ENCODE measurements around the gene ANAPC2. TPM values are rescaled to one million over a fixed set of nuclear protein-coding genes. Genes with fewer than 3 reads are reported as not detected.

ANAPC2 gene
- 16.9 TPM for polyA plus RNA-seq (2013, experiment 1 of 2)
- polyA plus RNA-seq (2013, experiment 2 of 2) = 16.3 TPM

- WGBS, 2 donors (ENCODE audit: extremely low coverage in 2 of 2, insufficient read length in 2 of 2, insufficient replicate concordance in 1 of 2) = no CpG with 5 or more reads among the region's 98 CpGs
- peak within 1 kb of the TSS; percentile 82 for H3K14ac ChIP-seq (ENCODE audit: low read length)
- H3K4ac ChIP-seq (ENCODE audit: low read length) = peak within 1 kb of the TSS; percentile 78
Measured at GRCh38 chr9:137188490-137189296, at the start of gene ANAPC2, which contains the start of gene SSNA1. Gene ANAPC2 (minus strand): TSS chr9:137188560. CDS start chr9:137188532, 28 bp downstream. Gene SSNA1 (plus strand): TSS chr9:137188676. CDS start chr9:137188727, 51 bp downstream.

GRCh38 chr9:137236936-137237421, 48.6 kb upstream of the ANAPC2 start:
- Histone ChIP-seq H2AFZ (ENCODE audit: low read length) (no peak overlapping the region), H2BK12ac (ENCODE audit: low read length) (peak overlapping the region; percentile 73), H3K36me3 (replicated peaks in 1 of 2; ENCODE audit: control insufficient read depth in 2 of 2, insufficient read depth in 2 of 2, low read length in 2 of 2) (peaks cover 0 to 9% of the 10 kb centered on the region in 2 donors), H3K4me2 (ENCODE audit: insufficient read depth, low read length, poor library complexity, severe bottlenecking) (peak overlapping the region; percentile 14), H4K91ac (ENCODE audit: low read depth, low read length, poor library complexity) (no peak overlapping the region), H3K79me1 (ENCODE audit: low read depth, low read length) (peaks cover 15% of the 10 kb centered on the region), H3K14ac (ENCODE audit: low read length) (peak overlapping the region; percentile 56), H4K8ac (ENCODE audit: low read depth, low read length) (no peak overlapping the region), H2AK5ac (ENCODE audit: low read depth, low read length) (peak overlapping the region; percentile 100), H2BK120ac (ENCODE audit: low read depth, low read length) (no peak overlapping the region), H2BK5ac (ENCODE audit: low read length) (peak overlapping the region; percentile 97), H2BK15ac (ENCODE audit: low read length) (peak overlapping the region; percentile 98), H3K9me3 (replicated peaks in 1 of 2; ENCODE audit: control insufficient read depth in 2 of 2, insufficient read depth in 1 of 2, low read depth in 1 of 2, low read length in 2 of 2) (no peaks in the 10 kb centered on the region), H3K18ac (ENCODE audit: low read length) (peak overlapping the region; percentile 95), H3K27ac (replicated peaks; ENCODE audit: low read length) (no peak overlapping the region), H3K27me3 (ENCODE audit: control insufficient read depth in 3 of 3, insufficient read depth in 3 of 3, low read depth in 1 of 3, low read length in 3 of 3) (peaks cover 0 to 2% (median 0%) of the 10 kb centered on the region in 3 experiments), H3K4me1 (ENCODE audit: control insufficient read depth in 2 of 2, insufficient read depth in 1 of 2, low read depth in 1 of 2, low read length in 2 of 2) (peaks cover 15% of the 10 kb centered on the region in 2 donors), H3K4me3 (ENCODE audit: low read length in 2 of 2) (peak overlapping the region in 1 of 2 donors; percentile 46), H3K9ac (ENCODE audit: low read depth, low read length, poor library complexity) (peak overlapping the region; percentile 60), H3K23ac (ENCODE audit: low read depth, low read length, poor library complexity) (peak overlapping the region; percentile 89), H3K4ac (ENCODE audit: low read length) (peak overlapping the region; percentile 66)
- no CpG with 5 or more reads among the region's 11 CpGs for WGBS, 2 donors (ENCODE audit: extremely low coverage in 2 of 2, insufficient read length in 2 of 2, insufficient replicate concordance in 1 of 2)
- DNase-seq (ENCODE audit: low spot score) = no peak

More at GRCh38 chr9:137188490-137189296, at the start of gene ANAPC2, which contains the start of gene SSNA1:
- Histone ChIP-seq H3K27ac (replicated peaks; ENCODE audit: low read length) (no peak within 1 kb of the TSS), H3K79me1 (ENCODE audit: low read depth, low read length) (peaks cover 32% of the 10 kb centered on the region), H2BK12ac (ENCODE audit: low read length) (no peak within 1 kb of the TSS), H3K4me3 (ENCODE audit: low read length in 2 of 2) (peak within 1 kb of the TSS; percentile 99 to 100), H3K18ac (ENCODE audit: low read length) (peak within 1 kb of the TSS; percentile 92), H3K9ac (ENCODE audit: low read depth, low read length, poor library complexity) (peak within 1 kb of the TSS; percentile 95), H3K4me1 (ENCODE audit: control insufficient read depth in 2 of 2, insufficient read depth in 1 of 2, low read depth in 1 of 2, low read length in 2 of 2) (peaks cover 12 to 17% of the 10 kb centered on the region in 2 donors), H4K8ac (ENCODE audit: low read depth, low read length) (peak within 1 kb of the TSS; percentile 98), H3K4me2 (ENCODE audit: insufficient read depth, low read length, poor library complexity, severe bottlenecking) (peak within 1 kb of the TSS; percentile 94), H2AFZ (ENCODE audit: low read length) (peak within 1 kb of the TSS; percentile 95), H2BK5ac (ENCODE audit: low read length) (peak within 1 kb of the TSS; percentile 78), H3K23ac (ENCODE audit: low read depth, low read length, poor library complexity) (peak within 1 kb of the TSS; percentile 95), H3K27me3 (ENCODE audit: control insufficient read depth in 3 of 3, insufficient read depth in 3 of 3, low read depth in 1 of 3, low read length in 3 of 3) (peaks cover 0 to 2% (median 0%) of the 10 kb centered on the region in 3 experiments), H2BK15ac (ENCODE audit: low read length) (no peak within 1 kb of the TSS), H3K9me3 (replicated peaks in 1 of 2; ENCODE audit: control insufficient read depth in 2 of 2, insufficient read depth in 1 of 2, low read depth in 1 of 2, low read length in 2 of 2) (peaks cover 0 to 1% of the 10 kb centered on the region in 2 donors), H3K36me3 (replicated peaks in 1 of 2; ENCODE audit: control insufficient read depth in 2 of 2, insufficient read depth in 2 of 2, low read length in 2 of 2) (peaks cover 18 to 61% of the 10 kb centered on the region in 2 donors), H4K91ac (ENCODE audit: low read depth, low read length, poor library complexity) (no peak within 1 kb of the TSS), H2BK120ac (ENCODE audit: low read depth, low read length) (no peak within 1 kb of the TSS), H2AK5ac (ENCODE audit: low read depth, low read length) (peak within 1 kb of the TSS; percentile 93)
- peak; percentile 93 for DNase-seq (ENCODE audit: low spot score)

GRCh38 chr9:137236238-137236935, 48.0 kb upstream of the ANAPC2 start:
- Histone ChIP-seq H2BK12ac (ENCODE audit: low read length) (peak overlapping the region; percentile 73), H3K4me3 (ENCODE audit: low read length in 2 of 2) (peak overlapping the region in 1 of 2 donors; percentile 46), H4K91ac (ENCODE audit: low read depth, low read length, poor library complexity) (no peak overlapping the region), H2BK120ac (ENCODE audit: low read depth, low read length) (no peak overlapping the region), H3K4me2 (ENCODE audit: insufficient read depth, low read length, poor library complexity, severe bottlenecking) (peak overlapping the region; percentile 25), H3K4me1 (ENCODE audit: control insufficient read depth in 2 of 2, insufficient read depth in 1 of 2, low read depth in 1 of 2, low read length in 2 of 2) (peaks cover 15% of the 10 kb centered on the region in 2 donors), H3K9ac (ENCODE audit: low read depth, low read length, poor library complexity) (peak overlapping the region; percentile 70), H3K27ac (replicated peaks; ENCODE audit: low read length) (no peak overlapping the region), H3K23ac (ENCODE audit: low read depth, low read length, poor library complexity) (peak overlapping the region; percentile 89), H3K27me3 (ENCODE audit: control insufficient read depth in 3 of 3, insufficient read depth in 3 of 3, low read depth in 1 of 3, low read length in 3 of 3) (peaks cover 0 to 3% (median 0%) of the 10 kb centered on the region in 3 experiments), H3K14ac (ENCODE audit: low read length) (peak overlapping the region; percentile 56), H2AFZ (ENCODE audit: low read length) (no peak overlapping the region), H3K9me3 (replicated peaks in 1 of 2; ENCODE audit: control insufficient read depth in 2 of 2, insufficient read depth in 1 of 2, low read depth in 1 of 2, low read length in 2 of 2) (no peaks in the 10 kb centered on the region), H3K36me3 (replicated peaks in 1 of 2; ENCODE audit: control insufficient read depth in 2 of 2, insufficient read depth in 2 of 2, low read length in 2 of 2) (peaks cover 0 to 5% of the 10 kb centered on the region in 2 donors), H3K4ac (ENCODE audit: low read length) (peak overlapping the region; percentile 66), H4K8ac (ENCODE audit: low read depth, low read length) (no peak overlapping the region), H2BK5ac (ENCODE audit: low read length) (peak overlapping the region; percentile 97), H3K79me1 (ENCODE audit: low read depth, low read length) (peaks cover 12% of the 10 kb centered on the region), H2BK15ac (ENCODE audit: low read length) (peak overlapping the region; percentile 98), H3K18ac (ENCODE audit: low read length) (peak overlapping the region; percentile 95), H2AK5ac (ENCODE audit: low read depth, low read length) (peak overlapping the region; percentile 100)
- no CpG with 5 or more reads among the region's 31 CpGs for WGBS, 2 donors (ENCODE audit: extremely low coverage in 2 of 2, insufficient read length in 2 of 2, insufficient replicate concordance in 1 of 2)
- DNase-seq (ENCODE audit: low spot score) = peak; percentile 84

All from neuronal stem cell (in vitro differentiated cells).